GM19468 (cell line): ENCODE results near the gene RNF223.
"Not testable (repeated sequence)": the region's sequence is repeated elsewhere in the genome, so short reads cannot be mapped to it uniquely, and the experiment has no call there.

Experiments used
- ATAC-seq: cut with Tn5 transposase; IDR thresholded peaks from one replicate; pipeline ENCODE4 v1.9.1; 2021; ENCODE audit warnings: mild to moderate bottlenecking, moderate library complexity, moderate number of reproducible peaks; ENCODE audit not compliant: unreplicated experiment; ENCODE audit errors: extremely low read depth

RNF223 gene

DNA sequence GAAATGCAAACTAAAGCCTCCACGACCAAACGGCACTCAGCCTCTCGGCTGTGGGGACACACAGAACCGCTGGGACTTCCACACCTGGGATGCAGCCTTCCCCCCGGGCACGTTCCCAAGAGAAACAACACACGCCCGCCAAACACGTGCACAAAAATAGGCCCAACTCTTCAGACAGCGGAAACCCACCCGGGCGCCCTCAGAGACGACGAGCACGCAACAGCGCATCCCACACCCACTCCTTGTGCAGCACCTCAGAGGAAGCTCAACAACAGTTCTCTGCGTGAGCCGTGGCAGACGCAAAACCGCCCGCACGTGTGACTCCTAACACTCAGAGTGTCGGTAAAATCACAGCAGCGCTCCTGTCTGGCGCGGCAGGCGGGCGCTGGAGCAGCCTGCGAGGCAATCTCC is 36.5 kb upstream of the RNF223 start:
- no peak for ATAC-seq

DNA sequence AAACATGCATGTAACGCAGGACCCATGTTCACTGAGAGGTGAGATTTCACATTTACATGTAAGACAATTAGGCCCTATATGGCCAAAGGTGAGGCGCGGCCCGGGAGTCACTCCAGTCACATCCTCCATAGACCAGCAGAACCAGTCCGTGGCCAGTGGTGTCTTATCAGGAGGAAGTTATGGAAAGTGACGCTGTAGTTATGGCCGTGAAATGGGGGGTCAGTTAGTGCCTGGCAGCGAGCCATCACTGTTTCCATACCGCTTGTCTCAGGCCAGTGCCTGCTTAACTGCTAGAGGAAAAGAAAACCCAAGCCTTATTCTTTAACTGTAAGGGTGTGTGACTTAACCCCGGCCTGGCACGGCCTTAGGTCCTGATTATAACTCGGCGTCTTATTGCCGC is 35.6 kb upstream of the RNF223 start:
- no peak for ATAC-seq

DNA sequence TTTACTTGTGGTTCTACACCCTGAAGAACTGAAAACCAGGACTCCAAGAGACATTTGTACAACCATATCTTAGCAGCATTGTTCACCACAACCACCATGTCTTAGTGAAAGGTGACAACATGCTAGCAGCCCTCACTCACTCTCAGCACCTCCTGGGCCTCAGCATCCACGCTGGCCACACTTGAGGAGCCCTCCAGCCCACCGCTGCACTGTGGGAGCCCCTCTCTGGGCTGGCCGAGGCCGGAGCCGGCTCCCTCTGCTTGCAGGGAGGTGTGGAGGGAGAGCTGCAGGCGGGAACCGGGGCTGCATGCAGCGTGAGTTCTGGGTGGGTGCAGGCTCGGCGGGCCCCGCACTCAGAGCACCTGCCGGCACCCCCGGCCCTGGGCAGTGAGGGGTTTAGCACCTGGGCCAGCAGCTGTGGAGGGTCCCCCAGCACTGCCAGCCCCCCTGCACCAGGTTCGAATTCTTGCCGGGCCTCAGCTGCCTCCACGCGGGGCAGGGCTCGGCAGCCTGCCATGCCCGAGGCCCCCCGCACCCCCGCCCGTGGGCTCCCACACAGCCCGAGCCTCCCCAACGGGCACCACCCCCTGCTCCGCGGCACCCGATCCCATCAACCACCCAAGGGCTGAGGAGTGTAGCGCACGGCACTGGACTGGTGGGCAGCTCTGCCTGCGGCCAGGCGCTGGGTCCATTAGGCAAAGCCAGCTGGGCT is 32.6 kb upstream of the RNF223 start:
- ATAC-seq = no peak

DNA sequence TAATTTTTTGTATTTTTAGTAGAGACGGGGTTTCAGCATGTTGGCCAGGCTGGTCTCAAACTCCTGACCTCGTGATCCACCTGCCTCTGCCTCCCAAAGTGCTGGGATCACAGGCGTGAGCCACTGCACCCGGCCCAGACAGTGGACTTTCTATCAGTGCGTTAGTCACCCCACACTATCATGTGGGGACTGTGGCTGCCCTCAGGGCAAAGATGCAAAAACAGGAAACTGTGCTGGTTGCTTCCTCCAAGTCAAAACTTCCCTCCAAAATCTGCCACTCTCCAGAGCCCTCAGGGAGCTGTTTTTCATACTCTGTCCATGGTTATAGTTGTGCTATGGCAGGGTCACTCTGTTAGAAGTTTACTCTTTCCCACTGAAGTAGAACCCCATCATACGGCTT is 30.0 kb upstream of the RNF223 start:
- not testable (repeated sequence) for ATAC-seq

DNA sequence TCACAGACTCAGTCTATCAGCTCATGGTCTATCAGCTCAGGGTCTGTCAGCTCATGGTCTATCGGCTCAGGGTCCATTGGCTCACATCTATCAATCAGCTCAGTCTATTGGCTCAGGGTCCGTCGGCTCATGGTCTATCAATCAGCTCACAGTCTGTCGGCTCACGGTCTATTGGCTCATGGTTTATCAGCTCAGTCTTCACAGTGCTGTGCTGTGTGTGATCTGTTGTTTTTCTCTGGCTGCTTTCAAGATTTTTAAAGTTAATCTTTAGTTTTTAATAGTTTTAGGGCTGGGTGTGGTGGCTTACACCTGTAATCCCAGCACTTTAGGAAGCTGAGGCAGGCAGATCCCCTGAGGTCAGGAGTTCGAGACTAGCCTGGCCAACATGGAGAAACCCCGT is 27.4 kb upstream of the RNF223 start:
- no peak for ATAC-seq

DNA sequence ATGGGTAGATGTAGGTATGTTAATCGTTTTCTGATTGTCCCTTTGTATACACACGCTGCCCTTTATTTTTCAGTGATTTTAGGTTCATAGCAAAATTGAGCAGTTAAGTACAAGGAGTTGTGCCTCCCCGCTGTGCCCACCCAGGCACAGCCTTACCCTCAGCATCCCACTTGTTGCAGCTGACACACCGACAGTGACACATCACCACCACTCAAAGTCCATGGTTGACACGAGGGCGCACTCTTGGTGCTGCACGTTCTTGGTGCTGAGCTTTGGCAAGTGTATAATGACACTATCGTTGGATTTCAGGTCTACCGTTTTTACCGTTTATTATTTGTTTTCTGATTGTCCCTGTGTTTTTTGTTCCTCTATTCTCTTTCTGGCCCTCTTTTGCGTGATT is 26.2 kb upstream of the RNF223 start:
- ATAC-seq = no peak

DNA sequence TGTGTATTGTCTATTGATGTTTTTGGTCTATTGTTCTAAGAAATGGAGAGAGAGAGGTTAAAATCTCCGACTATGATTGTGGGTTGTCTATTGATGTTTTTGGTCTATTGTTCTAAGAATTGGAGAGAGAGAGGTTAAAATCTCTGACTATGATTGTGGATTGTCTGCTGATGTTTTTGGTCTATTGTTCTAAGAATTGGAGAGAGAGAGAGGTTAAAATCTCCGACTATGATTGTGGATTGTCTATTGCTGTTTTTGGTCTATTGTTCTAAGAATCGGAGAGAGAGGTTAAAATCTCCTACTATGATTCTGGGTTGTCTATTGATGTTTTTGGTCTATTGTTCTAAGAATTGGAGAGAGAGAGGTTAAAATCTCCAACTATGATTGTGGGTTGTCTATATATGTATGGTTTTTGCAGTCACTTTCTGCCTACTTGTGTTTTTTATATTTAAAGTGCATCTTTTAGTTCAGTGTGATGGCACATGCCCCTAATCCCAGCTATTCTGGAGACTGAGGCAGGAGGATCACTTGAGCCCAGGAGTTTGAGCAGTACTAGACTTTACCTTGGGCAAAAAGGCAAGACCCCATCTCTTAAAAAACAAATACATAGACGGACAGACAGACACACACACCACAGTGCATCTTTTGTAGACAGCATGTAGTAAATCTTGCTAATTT is 25.5 kb upstream of the RNF223 start:
- no peak for ATAC-seq

DNA sequence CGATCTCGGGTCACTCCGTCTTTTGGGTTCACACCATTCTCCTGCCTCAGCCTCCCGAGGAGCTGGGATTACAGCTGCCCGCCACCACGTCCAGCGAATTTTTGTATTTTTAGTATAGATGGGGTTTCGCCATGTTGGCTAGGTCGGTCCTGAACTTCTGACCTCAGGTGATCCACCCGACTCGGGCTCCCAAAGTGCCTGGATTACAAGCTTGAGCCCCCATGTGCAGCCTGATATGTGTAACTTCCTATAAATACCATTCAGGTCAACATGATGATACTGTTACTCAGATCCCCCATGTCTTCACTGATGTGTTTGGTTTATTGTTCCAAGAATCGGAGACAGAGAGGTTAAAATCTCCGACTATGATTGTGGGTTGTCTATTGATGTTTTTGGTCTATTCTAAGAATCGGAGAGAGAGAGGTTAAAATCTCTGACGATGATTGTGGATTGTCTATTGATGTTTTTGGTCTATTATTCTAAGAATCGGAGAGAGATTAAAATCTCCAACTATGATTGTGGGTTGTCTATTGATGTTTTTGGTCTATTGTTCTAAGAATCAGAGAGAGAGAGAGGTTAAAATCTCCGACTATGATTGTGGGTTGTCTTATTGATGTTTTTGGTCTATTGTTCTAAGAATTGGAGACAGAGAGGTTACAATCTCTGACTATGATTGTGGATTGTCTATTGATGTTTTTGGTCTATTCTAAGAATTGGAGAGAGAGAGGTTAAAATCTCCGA is 24.7 kb upstream of the RNF223 start:
- no peak for ATAC-seq

DNA sequence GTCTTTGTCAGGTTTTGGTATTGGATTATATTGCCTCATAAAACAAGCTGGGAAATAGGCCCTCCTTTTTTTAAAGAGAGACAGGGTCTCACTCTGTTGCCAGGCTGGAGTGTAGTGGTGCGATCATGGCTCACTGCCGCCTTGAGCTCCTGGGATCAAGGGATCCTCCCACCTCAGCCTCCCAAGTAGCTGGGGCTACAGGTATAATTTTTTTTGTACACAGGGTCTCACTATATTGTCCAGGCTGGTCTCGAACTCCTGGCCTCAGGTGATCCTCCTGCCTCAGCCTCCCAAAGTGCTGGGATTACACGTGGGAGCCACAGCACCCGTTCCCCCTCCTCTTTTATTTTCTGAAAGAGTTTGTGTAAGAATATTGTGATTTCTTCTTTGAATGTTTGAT is 22.0 kb upstream of the RNF223 start:
- not testable (repeated sequence) for ATAC-seq

DNA sequence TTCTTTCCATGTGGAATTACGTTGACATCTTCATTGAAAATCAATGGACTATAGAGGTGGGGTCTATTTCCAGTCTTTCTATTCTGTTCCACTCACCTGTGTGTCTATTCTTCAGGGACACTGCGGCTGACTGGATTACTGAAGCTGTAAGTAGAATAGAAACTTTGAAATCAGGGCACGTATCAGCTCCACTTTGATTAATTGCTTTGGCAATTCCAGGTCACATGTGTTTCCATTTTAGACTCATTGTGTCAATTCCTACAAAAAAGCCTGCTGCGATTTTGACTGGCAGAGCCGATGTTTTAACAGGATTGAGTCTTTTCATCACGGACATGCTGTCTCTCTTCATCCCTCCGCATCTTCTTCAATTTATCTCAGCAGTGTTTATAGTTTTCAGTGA is 20.9 kb upstream of the RNF223 start:
- ATAC-seq = no peak

DNA sequence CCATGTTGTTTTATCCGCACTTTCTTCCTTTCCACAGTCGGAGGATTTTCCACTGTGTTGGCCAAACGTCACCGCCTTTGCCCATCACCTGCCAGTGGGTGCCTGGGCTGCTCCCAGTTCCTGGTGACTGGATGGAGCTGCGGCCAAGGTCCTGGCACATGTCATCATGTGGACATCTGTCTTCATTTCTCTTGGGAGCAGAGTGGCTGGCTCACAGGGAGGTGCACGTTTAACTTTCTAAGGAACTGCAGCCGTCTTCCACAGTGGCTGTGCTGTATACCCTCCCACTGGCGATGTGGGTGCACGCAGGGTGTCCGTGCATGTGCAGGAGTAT is 19.5 kb upstream of the RNF223 start:
- no peak for ATAC-seq

DNA sequence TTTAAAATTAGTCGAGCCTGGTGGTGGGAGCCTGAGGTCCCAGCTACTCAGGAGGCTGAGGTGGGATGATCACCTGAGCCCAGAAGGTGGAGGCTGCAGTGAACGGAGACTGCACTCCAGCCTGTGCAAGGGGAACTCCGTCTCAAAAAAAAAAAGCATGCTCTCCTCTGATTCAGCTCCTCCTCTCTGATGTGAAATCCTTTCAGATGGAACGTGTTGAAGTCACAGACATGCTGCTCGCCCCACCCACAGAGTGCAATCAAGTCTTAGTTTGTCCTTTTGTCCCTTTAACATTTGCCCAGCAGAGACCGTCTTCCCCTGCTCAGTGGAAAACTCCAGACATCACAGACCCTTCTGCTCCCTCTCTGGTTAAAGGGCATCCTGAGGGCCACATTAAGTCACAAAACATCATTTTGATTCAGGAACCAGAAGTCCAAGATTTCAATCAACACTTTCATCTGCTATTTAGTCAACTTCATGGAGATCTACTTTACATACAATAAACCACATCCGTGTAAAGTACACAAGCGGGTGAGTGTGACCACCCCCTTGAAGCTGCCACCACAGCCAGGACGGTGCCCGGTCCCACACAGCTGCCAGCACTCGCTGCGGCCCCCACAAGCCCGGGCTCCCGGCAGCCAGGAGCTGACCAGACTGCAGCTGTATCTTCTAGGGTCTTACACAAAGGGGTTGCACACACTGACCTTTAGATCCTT is 18.9 kb upstream of the RNF223 start:
- no peak for ATAC-seq

DNA sequence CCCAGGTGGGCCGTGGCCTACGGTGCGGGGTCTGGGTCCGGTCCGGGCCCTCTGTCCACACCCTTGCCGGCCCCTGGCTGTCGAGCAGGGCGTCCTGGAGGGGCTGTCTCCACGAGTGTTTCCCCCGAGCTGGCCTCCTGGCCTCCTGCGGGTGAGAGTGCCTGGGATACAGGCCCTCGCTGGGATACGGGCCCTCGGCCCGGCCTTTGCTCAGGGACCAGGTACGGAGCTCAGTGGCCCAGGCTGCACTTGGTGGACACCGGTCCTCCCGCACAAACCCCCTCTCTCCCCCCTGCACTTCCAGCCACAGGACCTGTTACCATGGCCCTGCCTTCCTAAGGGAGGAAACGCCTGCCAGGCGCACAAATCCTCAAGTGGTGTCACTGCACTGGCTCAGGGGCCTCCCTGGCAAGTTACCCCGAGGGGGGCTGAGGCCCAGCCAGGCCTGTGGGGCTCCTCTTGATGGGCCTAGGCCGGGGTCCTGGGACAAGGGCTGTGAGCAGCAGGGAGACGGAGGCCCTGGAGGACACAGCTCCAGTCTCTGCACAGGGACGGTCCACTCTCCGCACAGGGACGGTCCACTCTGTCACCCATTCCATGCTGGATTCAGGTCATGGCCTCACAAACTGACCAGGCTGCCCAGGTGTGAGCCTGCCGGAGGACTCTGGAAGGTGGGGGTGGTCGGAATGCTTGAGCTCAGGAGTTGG is 18.2 kb upstream of the RNF223 start:
- ATAC-seq = no peak

DNA sequence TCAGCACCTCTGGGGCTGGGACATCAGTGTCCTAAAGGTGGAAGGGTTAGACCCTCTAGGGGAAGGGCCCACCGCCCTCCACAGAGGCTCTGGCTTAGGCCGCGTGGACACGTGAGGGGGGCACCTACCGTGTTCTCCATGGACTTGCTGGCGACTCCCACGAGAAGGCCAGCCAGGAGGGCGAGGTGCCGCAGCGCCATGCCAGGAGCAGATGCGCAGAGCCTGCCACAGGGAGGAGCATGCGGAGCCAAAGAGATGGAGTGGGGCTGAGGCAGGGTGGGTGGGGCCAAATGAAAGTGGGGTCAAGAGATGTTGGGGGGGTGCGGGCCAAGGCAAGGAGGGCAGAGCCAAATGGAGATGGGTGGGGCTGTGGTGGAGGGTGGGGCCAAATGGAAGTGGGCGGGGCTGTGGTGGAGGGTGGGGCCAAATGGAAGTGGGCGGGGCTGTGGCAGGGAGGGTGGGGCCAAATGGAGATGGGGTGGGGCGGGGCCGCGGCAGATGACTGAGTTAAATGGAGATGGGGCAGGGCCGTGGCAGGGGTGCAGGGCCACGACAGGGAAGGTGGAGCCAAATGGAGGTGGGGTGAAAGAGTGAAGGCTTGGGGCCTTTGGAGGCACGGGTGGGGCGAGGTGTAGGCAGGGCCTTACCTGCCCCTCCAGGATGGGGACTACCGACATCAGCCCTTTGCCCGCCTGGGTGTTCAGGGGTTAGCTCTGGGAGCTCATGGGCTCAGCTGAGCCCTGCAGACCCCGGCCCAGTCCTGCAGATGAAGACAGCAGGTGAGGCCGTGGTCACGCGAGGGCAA is 17.4 kb upstream of the RNF223 start:
- no peak for ATAC-seq

DNA sequence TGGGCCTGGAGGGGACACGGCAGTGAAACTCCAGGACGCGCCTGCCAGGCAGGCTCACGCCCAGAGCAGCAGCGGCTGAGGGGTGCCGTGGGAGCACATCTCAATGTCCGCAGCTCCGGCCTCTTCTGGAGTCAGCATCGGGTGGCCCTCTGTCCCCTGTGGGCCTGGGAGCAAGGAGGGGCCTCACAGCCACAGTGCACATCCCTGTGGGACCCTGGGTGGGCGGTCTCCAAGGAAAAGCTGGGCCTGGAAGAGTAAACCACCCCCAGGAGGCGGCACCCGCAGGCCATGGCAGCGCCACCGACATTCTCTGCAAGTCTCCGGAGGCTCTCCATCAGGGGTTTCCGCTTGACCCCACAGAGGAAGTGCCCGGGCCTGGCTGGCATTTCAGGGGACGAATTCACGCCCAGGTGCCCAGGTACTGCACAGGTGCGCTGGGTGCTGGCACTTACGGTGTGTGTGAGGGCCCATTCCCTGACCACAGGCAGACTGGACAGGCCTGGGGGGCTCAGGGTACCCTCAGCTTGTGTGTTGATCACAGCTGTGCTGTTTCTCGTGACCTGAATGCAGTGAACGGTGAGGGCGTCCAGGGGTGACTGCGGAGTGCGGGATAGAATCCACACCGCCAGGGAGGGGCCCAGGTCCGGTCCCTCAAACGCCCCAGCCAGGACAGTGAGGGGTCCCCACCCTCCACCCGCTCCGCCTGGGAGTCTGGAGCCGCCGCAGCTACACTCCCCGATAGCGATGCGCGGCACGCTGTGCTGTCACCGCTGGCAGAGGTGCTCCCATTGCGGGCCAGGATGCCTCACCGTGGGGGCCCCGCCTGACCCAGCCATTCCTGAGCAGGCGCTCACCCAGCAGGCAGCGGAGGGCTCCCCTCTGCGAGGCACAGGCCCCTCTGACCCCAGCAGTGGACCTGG is 16.6 kb upstream of the RNF223 start:
- no peak for ATAC-seq

DNA sequence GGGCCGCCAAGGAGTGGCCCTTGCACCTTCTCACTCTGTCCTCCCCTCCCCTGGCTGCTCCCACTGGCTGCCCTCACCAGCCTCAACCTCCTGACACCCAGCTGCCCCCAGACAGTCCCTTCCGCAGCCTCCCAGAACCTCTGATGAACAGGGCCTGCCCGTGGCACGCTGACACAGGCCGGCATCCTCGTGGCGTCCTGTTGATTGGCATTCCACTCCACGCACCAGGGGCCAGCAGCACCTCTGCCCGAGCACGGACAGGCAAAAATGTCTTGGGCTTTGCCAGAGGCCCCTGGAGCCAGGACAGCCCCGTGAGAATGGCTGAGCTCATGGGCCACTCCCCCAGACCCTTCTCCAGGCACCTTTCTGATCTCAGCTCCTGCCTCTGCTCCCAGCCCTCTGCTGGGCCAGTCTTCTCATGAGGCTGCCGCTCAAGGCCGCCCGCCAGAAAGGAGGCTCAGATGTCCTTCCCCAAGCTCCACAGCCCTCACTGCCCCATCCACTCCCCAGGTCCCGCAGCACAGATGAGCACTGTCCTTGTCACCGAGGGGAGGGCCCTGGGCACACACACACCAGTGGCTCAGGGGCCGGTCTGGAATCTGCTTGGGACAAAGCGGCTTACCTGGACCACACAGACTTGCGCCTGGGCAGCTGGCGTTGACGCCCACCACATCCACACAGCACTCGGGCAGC is 15.8 kb upstream of the RNF223 start:
- ATAC-seq = no peak

DNA sequence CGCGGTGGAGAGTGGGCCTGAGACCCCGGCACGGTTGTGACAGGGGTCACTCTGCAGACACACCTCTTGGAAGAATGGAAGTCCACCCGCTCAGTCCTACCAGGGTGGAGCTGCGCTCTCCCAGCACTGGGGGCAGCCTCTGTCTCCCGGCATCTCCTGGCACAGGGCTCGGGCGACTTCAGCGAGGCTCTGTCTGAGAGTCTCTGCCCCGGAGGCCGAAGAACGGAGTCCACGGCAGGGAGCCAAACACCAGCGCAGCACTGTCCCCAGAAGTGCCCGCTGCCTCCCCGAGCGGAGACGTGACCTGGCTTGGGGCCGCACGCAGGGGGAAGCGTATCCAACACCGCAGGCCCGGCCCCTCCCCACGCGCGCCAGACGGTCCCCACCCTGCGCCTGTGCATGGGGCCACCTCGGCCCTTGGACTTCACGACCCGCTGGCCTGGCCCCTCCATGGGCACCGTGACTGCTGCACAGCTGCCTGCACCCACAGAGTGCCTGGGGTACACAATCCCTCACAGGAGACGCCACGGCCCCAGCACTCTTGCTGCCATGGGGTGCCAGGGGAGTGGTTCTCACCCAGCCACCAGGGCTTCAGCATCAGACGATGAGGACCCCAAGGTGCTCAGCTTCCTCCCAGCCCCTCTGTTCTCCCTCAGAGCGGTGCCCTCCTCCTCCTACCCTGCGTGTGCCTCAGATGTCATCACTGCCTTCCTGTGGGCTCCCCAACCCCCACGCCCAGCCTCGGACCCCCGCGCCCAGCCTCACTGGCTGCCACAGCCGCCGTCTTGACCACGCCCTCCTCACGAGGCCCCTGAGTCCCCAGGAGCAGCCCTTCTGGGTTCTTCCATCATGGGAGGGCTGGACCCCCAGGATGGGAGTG is 14.9 kb upstream of the RNF223 start:
- no peak for ATAC-seq
